KOPT-K1 (cell line): Measurements from ENCODE around the gene RAVER1.

Experiments used
- H3K27ac ChIP-seq: fragments of 200-600 bp; sonication (generic); 2 replicates; pipeline ENCODE4 v1.5.1; 2016; ENCODE audit warnings: antibody characterized with exemption, mild to moderate bottlenecking, low read depth, low read length; ENCODE audit not compliant: poor library complexity, severe bottlenecking
- H3K36me3 ChIP-seq: fragments of 200-600 bp; sonication (generic); 2 replicates; pipeline ENCODE4 v1.5.1; 2017; ENCODE audit warnings: antibody characterized with exemption, mild to moderate bottlenecking, low read length, moderate library complexity; ENCODE audit not compliant: insufficient read depth
- H3K9me3 ChIP-seq: fragments of 200-600 bp; sonication (generic); 2 replicates; pipeline ENCODE4 v1.5.1; 2017; ENCODE audit warnings: antibody characterized with exemption, low read length, mild to moderate bottlenecking; ENCODE audit not compliant: insufficient read depth, poor library complexity, severe bottlenecking

RAVER1 gene

GRCh38 chr19:10317045-10317856, 16.1 kb downstream of the RAVER1 start:
- Histone ChIP-seq H3K36me3 (peaks cover 64% of the 10 kb centered on the region), H3K27ac (no peak overlapping the region), H3K9me3 (no peaks in the 10 kb centered on the region)

GRCh38 chr19:10316229-10317044, 16.9 kb downstream of the RAVER1 start:
- peak overlapping the region; percentile 51 for H3K27ac ChIP-seq
- H3K36me3 ChIP-seq, result peaks cover 56% of the 10 kb centered on the region
- no peaks in the 10 kb centered on the region for H3K9me3 ChIP-seq

GRCh38 chr19:10315335-10316214, 17.8 kb downstream of the RAVER1 start, which contains the start of gene FDX2:
Gene FDX2 (minus strand): TSS chr19:10316015. CDS start chr19:10315996, 19 bp downstream.
- H3K27ac ChIP-seq, result peak within 1 kb of the TSS; percentile 51
- H3K36me3 ChIP-seq, result peaks cover 53% of the 10 kb centered on the region
- no peaks in the 10 kb centered on the region for H3K9me3 ChIP-seq

GRCh38 chr19:10309423-10309822, 23.9 kb downstream of the RAVER1 start, which contains the start of gene ZGLP1:
Gene ZGLP1 (minus strand): TSS chr19:10309815.
- no peak within 1 kb of the TSS for H3K27ac ChIP-seq
- peaks cover 36% of the 10 kb centered on the region; the same call in 1 of the 2 replicates for H3K36me3 ChIP-seq
- no peaks in the 10 kb centered on the region for H3K9me3 ChIP-seq

GRCh38 chr19:10306327-10306726, 27.0 kb downstream of the RAVER1 start:
- H3K27ac ChIP-seq, result no peak overlapping the region
- H3K9me3 ChIP-seq, result no peaks in the 10 kb centered on the region
- peaks cover 36% of the 10 kb centered on the region; the same call in 1 of the 2 replicates for H3K36me3 ChIP-seq

- no peaks in the 10 kb centered on the region for H3K9me3 ChIP-seq
- no peak overlapping the region for H3K27ac ChIP-seq
These were observed 28.1 kb downstream of the RAVER1 start for GRCh38 chr19:10305139-10305806.

GRCh38 chr19:10299545-10300458, 33.5 kb downstream of the RAVER1 start:
- no peaks in the 10 kb centered on the region for H3K9me3 ChIP-seq
- no peak overlapping the region for H3K27ac ChIP-seq
- H3K36me3 ChIP-seq, result peaks cover 3% of the 10 kb centered on the region; the same call in 1 of the 2 replicates

More at GRCh38 chr19:10305139-10305806, 28.1 kb downstream of the RAVER1 start:
- H3K36me3 ChIP-seq, result peaks cover 27% of the 10 kb centered on the region; the same call in 1 of the 2 replicates

- Histone ChIP-seq H3K9me3 (peaks cover 27% of the 10 kb centered on the region), H3K36me3 (no peaks in the 10 kb centered on the region), H3K27ac (no peak overlapping the region)
These were observed 37.3 kb downstream of the RAVER1 start for GRCh38 chr19:10295847-10296591.

GRCh38 chr19:10295305-10295846, 38.0 kb downstream of the RAVER1 start:
- Histone ChIP-seq H3K36me3 (no peaks in the 10 kb centered on the region), H3K27ac (no peak overlapping the region), H3K9me3 (peaks cover 33% of the 10 kb centered on the region)

- H3K9me3 ChIP-seq, result peaks cover 40% of the 10 kb centered on the region
- H3K36me3 ChIP-seq, result no peaks in the 10 kb centered on the region
- H3K27ac ChIP-seq, result no peak overlapping the region
These were observed 39.0 kb downstream of the RAVER1 start for GRCh38 chr19:10294368-10294697.

GRCh38 chr19:10293637-10294367, 39.5 kb downstream of the RAVER1 start:
- Histone ChIP-seq H3K9me3 (peaks cover 45% of the 10 kb centered on the region), H3K27ac (no peak overlapping the region), H3K36me3 (no peaks in the 10 kb centered on the region)
